Epidermal melanocyte (primary cell): ENCODE measurements around the gene F8A2.
"Not testable (repeated sequence)": the region's sequence is repeated elsewhere in the genome, so short reads cannot be mapped to it uniquely, and the experiment has no call there.

Experiments used
- DNase-seq: peaks from one replicate; pipeline ENCODE4 v3.0.0; 2011; ENCODE audit warnings: low spot score; ENCODE audit not compliant: insufficient read length

Gene F8A2

DNA sequence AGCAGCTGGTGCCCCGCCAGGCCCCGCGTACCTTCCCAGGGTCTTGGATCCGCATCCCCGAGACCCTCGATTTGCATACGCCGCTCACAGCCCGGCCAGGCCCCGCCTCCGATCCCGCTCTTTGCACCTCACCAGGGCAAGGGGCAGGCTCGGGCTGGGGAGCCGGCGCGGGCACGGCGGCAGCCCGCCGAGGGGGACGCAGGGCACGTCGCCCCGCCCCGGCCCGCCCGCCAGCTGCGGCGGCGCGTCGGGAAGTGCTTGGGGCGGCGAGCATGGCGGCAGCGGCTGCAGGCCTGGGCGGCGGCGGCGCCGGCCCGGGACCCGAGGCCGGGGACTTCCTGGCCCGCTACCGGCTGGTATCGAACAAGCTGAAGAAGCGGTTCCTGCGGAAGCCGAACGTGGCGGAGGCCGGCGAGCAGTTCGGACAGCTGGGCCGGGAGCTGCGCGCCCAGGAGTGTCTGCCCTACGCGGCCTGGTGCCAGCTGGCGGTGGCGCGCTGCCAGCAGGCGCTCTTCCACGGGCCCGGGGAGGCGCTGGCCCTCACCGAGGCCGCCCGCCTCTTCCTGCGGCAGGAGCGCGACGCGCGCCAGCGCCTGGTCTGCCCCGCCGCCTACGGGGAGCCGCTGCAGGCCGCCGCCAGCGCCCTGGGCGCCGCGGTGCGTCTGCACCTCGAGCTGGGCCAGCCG is at the start of gene F8A2:
Gene F8A2, plus strand, starts transcription at position 253 of the 686 bp plus-strand sequence. Its CDS starts 20 bp downstream, at position 273.
- not testable (repeated sequence) for DNase-seq

DNA sequence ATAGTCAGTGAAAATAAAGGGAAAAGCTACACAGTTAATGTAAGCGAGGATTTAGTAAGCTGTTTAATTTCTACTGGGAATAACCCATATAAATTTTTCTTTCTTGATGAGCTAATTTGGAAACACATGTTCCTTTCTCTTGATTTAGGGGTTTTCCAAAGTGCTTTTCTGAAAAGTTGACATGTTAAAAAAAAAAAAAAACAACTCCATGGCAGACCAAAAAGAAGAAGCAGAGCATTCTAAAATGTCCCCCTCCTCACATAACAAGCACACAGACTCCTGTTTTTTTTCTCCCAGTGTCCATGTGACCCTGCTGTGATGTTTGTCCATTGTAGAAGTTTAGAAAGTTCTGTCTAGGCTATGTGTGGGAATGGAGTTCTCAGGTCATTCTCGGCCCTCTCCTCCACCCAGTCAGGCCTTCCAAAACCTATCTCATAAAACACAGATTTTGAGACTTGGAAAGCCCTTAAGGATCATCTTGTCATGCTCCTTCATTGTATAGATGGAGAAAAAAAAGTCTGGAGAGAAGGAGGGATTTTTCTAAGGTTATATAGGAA is 48.3 kb upstream of the F8A2 start:
- no peak for DNase-seq

DNA sequence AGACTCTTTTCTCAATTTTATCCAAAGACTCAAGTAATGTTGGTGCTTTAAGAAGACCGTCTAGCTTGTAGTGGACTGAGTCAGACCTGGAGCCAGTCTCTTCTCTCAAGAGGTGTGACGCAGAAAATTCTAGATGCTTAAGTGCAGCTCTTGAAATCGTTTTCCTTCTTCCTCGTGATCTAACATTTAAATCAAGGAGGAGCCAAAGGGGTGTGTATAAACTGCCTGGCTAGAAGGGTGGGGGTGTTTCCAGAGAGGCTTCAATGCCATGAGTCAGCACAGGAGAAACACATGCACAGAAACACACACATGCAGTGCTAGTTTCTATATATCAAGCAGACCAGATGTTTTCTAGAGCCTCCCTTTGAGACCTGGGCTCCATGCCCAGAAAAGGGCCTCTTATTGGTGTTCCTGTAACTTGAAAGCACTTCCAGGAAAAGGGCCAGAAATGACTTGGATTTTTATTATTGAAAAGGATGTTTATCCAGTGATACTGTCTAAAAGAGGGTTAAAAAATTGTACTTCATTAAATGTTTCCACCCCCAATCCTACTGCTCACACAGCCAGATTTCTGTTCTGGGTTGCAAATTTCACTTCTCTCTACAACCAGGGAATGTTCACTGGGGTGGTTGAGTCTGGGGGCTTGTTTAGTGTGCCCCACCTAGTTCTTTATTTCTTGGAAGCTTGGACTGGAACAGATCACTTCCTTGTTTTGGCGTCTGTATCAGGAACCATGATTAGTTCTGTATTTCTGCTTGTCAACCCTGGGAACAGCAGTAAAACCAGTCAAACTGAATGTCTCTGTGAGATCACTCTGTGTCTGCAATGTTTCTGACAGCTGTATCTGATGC is 47.2 kb upstream of the F8A2 start, which contains the start of gene CLIC2:
Gene CLIC2, minus strand, starts transcription at position 129 of the 851 bp plus-strand sequence. CDS start 187 bp downstream, outside the sequence.
- no peak for DNase-seq

DNA sequence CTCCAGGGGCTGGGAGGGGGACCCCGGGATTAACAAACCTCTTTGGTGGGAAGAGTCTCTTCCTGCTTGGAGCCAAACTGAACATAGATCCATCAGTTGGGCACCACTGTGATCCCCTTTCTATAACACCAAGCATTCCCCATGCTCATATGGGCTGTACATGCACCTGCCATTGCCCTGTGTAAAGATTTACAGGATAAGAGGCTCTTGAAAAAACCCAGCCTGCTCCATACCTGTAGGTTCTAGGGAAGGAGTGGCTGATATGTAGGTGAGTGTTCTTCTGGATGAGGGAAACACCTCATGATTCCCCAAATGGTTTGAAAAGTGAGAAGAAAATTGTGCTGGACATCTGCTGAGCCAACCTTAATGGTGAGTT is 46.6 kb upstream of the F8A2 start:
- not testable (repeated sequence) for DNase-seq

DNA sequence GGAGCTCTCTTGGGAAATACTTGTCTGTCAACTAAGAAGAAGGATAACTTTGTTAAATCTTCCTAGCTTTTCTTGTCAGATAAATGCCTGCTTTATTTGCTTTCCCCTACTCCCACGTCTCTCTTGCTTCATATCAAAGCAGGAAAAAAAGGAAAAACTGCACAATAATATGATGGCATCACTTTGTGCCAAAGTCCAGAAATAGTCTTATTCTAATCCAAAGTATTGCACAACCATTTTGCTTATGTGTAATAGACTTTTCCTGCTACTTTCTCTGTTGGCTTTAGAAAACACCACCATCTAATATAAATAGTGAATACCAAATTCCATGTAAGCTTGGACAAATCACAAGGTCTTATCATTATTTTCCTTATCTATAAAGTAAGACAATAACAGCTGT is 36.2 kb upstream of the F8A2 start:
- not testable (repeated sequence) for DNase-seq

DNA sequence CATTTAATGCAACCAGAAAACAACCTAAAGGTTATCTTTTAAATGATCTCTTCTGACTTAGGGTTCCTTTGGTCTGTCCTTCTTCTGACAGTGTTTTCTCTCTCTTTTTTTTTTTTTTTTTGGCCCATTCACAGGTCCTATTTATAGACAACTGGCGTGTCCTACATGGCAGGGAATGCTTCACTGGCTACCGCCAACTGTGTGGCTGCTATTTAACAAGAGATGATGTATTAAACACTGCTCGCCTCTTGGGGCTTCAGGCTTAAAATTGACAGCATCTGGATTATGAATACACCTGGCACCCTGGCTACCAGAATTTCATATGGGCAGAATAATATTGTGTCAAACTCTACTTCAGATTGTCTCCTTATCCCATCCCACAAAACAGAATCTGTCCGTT is 32.4 kb upstream of the F8A2 start:
- not testable (repeated sequence) for DNase-seq

DNA sequence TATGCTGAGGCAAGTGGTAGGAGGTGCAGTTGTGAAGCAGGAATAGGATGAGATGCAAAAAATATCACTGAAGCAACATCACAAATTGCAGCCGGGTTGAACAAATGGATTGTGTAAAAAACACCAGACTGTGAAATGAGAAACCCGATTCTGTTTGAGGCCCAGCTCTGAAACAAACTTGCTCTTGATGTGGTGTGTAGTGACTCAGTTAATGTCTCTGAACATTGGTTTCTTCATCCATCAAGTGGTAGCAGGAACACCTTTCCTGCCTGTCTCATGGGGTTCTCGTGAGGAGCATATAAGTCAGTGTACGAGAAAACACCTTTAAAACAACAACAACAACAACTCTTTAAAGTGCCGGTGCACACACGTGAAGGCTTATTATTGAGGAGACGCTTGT is 18.2 kb upstream of the F8A2 start:
- not testable (repeated sequence) for DNase-seq

DNA sequence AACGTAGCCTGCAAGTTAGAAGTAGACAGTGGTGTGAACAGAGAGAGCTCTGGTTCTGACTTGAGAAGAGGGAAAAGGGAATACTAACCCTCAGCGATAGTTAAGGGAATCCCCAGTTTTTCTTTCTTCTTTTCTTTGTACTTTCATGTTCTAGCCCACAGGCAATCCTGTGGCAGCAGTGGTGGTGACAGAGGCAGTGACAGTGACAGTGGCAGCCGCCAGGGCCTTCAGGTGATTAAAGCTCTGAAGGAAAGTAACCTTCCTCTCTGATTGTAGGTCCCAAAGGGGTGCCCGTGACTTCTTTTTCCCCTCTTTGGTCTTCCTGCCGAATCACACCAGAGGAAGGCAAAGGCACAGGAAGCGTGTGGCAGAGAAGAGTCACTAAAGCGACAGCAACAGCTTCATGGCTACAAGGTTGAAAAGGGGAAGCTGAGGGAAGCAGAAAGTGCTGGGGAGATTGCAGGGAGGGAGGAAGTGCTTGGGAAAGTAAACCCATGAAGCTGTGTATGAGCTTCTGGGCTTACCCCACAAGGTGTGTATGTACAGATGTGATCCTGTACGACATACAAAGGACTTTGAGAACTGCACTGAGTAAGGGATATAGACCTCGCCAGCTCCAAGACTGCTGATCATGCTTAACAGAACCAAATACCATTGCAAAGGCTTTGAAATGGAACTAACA is 8.0 kb upstream of the F8A2 start:
- not testable (repeated sequence) for DNase-seq

DNA sequence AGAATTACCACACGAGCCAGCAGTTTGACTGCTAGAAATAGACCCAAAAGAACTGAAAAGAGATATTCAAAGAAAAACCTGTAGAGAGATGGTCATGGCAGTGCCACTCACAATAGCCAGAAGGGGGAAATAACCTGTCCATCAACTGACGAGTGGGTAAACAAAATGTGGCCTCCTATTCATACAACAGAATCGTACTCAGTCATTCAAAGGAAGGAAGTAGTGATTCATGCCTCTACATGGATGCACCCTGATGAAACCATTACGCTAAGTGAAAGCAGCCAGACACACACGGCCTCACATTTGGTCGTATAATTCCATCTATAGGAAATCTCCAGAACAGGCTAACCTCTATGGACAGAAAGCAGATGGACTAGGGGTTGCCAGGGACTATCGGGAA is 2.1 kb upstream of the F8A2 start:
- DNase-seq, result not testable (repeated sequence)

DNA sequence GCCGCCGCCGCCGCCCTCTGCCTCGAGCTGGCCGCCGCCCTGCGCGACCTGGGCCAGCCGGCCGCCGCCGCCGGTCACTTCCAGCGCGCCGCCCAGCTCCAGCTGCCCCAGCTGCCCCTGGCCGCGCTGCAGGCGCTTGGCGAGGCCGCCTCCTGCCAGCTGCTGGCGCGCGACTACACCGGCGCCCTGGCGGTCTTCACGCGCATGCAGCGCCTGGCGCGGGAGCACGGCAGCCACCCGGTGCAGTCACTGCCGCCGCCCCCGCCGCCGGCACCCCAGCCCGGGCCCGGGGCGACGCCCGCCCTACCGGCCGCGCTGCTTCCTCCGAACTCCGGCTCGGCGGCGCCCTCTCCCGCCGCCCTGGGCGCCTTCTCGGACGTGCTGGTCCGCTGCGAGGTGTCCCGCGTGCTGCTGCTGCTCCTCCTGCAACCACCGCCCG is 653 bp downstream of the F8A2 start:
- not testable (repeated sequence) for DNase-seq

DNA sequence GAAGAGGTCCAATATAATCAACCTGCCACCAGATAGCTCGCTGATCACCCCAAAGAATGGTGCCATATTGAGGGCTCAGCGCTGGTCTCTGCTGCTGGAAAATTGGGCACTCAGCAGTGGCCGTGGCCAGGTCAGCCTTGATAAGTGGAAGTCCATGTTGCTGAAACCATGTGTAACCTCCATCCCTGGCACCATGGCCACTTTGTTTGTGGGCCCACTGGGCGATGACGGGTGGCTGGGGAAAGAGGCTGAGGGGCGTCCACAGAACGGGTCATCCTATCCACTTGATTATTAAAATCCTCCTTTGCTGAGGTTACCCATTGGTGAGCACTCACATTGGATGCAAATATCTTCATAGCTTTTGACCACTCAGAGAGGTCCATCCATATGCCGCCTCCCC is 7.7 kb downstream of the F8A2 start:
- DNase-seq, result no peak

DNA sequence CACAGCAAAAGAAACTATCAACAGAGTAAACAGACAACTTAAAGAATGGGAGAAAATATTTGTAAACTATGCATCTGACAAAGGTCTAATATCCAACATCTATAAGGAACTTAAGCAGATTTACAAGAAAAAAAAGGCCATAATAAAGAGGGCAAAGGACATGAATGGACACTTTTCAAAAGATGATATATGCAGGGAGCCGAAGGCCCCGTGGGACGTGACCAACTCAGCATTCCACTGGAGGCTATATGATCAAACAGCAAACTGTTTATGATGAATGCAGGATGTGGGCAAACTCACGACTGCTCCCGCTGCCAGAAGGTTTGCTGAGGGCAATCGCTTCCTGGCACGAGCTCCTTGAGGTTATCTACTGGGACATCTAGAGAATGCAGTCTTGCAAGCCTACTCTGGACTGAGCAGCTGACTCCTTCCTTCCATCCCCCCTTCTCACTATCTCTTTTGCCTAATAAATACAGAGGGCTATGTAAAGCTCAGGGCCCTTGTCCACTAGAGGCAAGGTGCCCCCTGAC is 12.9 kb downstream of the F8A2 start:
- DNase-seq, result not testable (repeated sequence)

DNA sequence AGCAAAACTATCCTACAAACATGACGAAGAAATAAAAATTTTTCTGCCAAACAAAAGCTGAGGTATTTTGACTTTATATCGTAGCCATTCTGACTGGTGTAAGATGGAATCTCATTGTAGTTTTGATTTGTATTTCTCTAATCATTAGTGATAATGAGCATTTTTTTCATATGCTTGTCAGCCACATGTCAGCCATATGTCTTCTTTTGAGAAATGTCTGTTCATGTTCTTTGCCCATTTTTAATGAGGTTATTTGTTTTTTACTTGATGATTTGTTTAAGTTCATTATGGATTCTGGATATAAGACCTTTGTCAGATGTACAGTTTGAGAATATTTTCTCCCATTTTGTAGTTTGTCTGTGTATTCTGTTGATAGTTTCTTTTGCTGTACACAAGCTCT is 24.5 kb downstream of the F8A2 start:
- no peak for DNase-seq

DNA sequence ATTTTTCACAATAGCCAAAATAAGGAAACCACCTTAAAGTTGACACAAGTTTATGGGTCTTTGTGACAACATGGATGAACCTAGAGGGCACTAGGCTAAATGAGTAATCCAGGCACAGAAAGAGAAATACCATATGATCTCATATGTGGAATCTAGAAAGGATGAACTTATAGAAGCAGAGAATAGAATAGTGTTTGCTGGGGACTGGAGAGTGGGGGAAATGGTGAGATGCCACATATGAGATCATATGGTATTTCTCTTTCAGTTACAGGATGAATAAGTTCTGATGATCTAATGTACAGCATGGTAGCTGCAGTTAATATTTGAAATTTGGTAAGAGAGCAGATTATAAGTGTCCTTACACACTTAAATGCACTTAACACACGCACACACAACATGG is 35.9 kb downstream of the F8A2 start:
- DNase-seq, result no peak
